GM19043 (cell line): ENCODE results near the gene C9orf72.

Experiments used
- ATAC-seq: cut with Tn5 transposase; IDR thresholded peaks from one replicate; pipeline ENCODE4 v1.9.1; 2021; ENCODE audit warnings: low read depth; ENCODE audit not compliant: unreplicated experiment

Gene C9orf72

GRCh38 chr9:27539479-27540441, 33.5 kb downstream of the C9orf72 start:
- no peak for ATAC-seq

- ATAC-seq = no peak
Observed at GRCh38 chr9:27538647-27539046, 34.6 kb downstream of the C9orf72 start.

- ATAC-seq = no peak
Observed at GRCh38 chr9:27537756-27538155, 35.5 kb downstream of the C9orf72 start.

GRCh38 chr9:27537027-27537435, 36.2 kb downstream of the C9orf72 start:
- no peak for ATAC-seq

- ATAC-seq = no peak
Observed at GRCh38 chr9:27536168-27536567, 37.1 kb downstream of the C9orf72 start.

- peak; percentile 42 for ATAC-seq
Observed at GRCh38 chr9:27535701-27536118, 37.6 kb downstream of the C9orf72 start.

- no peak for ATAC-seq
Observed at GRCh38 chr9:27534658-27535209, 38.5 kb downstream of the C9orf72 start.

- no peak for ATAC-seq
Observed at GRCh38 chr9:27534131-27534530, 39.1 kb downstream of the C9orf72 start.

- ATAC-seq = no peak
Observed at GRCh38 chr9:27533311-27533710, 40.0 kb downstream of the C9orf72 start.

GRCh38 chr9:27532046-27532445, 41.2 kb downstream of the C9orf72 start:
- no peak for ATAC-seq

- ATAC-seq = no peak
Observed at GRCh38 chr9:27530915-27531755, 42.1 kb downstream of the C9orf72 start.

GRCh38 chr9:27529316-27530278, 43.7 kb downstream of the C9orf72 start, which contains the start of gene MOB3B:
Gene MOB3B (minus strand): TSS chr9:27529814. CDS start chr9:27455550, 74,264 bp downstream.
- ATAC-seq = peak; percentile 69

GRCh38 chr9:27528886-27529315, 44.4 kb downstream of the C9orf72 start:
- ATAC-seq = peak; percentile 38

- peak; percentile 48 for ATAC-seq
Observed at GRCh38 chr9:27528076-27528885, 45.0 kb downstream of the C9orf72 start.

- ATAC-seq = no peak
Observed at GRCh38 chr9:27527702-27528075, 45.6 kb downstream of the C9orf72 start.

- ATAC-seq = no peak
Observed at GRCh38 chr9:27524236-27524635, 49.0 kb downstream of the C9orf72 start, which contains the start of gene IFNK. Gene IFNK (plus strand): TSS chr9:27524290. CDS start chr9:27524337, 47 bp downstream.

GRCh38 chr9:27523141-27523540, 50.1 kb downstream of the C9orf72 start:
- no peak for ATAC-seq

GRCh38 chr9:27520986-27521385, 52.3 kb downstream of the C9orf72 start:
- ATAC-seq = no peak
